HEK293T (cell line): Measurements from ENCODE around the gene ANGPTL7.

Experiments used
- CTCF ChIA-PET: fragments of 350-600 bp; formaldehyde crosslinking; extraction: SDS; loops from one replicate; lab custom pipeline; 2021; ENCODE audit warnings: antibody characterized with exemption, inconsistent platforms; lab: Yijun Ruan, JAX
- POLR2A ChIA-PET: fragments of 350-600 bp; formaldehyde crosslinking; extraction: SDS; loops from one replicate; lab custom pipeline; 2020; ENCODE audit warnings: antibody characterized with exemption, inconsistent platforms; lab: Yijun Ruan, JAX
- DNase-seq: peaks from one replicate; pipeline ENCODE4 v3.0.0; 2012; ENCODE audit warnings: mixed read lengths; ENCODE audit errors: extremely low spot score
- ARNT ChIP-seq: fragments of 450-650 bp; IDR thresholded peaks from 2 replicates; pipeline ENCODE4 v1.6.1; 2017; ENCODE audit warnings: mild to moderate bottlenecking
- BHLHE40 ChIP-seq: fragments of 450-650 bp; IDR thresholded peaks from 2 replicates; pipeline ENCODE4 v1.6.1; 2016; ENCODE audit warnings: mild to moderate bottlenecking, moderate library complexity, borderline replicate concordance
- CTBP1 ChIP-seq: fragments of 450-650 bp; IDR thresholded peaks from 2 replicates; pipeline ENCODE4 v1.6.1; 2016; ENCODE audit warnings: borderline replicate concordance
- ELF4 ChIP-seq: fragments of 450-650 bp; IDR thresholded peaks from 2 replicates; pipeline ENCODE4 v1.6.1; 2017; ENCODE audit warnings: antibody characterized with exemption
- FOXA1 ChIP-seq: fragments of 450-650 bp; IDR thresholded peaks from 2 replicates; pipeline ENCODE4 v1.6.1; 2016; ENCODE audit warnings: mild to moderate bottlenecking
- FOXK2 ChIP-seq: fragments of 450-650 bp; IDR thresholded peaks from 2 replicates; pipeline ENCODE4 v1.6.1; 2016; ENCODE audit warnings: mild to moderate bottlenecking
- FOXM1 ChIP-seq: fragments of 450-650 bp; IDR thresholded peaks from 2 replicates; pipeline ENCODE4 v1.6.1; 2017; ENCODE audit warnings: mild to moderate bottlenecking, borderline replicate concordance
- HDGF ChIP-seq: fragments of 450-650 bp; IDR thresholded peaks from 2 replicates; pipeline ENCODE4 v1.6.1; 2017; ENCODE audit warnings: antibody characterized with exemption, borderline replicate concordance
- L3MBTL2 ChIP-seq: fragments of 450-650 bp; conservative IDR thresholded peaks from 2 replicates; pipeline ENCODE4 v1.6.1; 2016; ENCODE audit warnings: mild to moderate bottlenecking
- LEF1 ChIP-seq: fragments of 450-650 bp; IDR thresholded peaks from 2 replicates; pipeline ENCODE4 v1.6.1; 2017; ENCODE audit warnings: mild to moderate bottlenecking, borderline replicate concordance
- NFRKB ChIP-seq: fragments of 450-650 bp; IDR thresholded peaks from 2 replicates; pipeline ENCODE4 v1.6.1; 2016; ENCODE audit warnings: mild to moderate bottlenecking, moderate library complexity
- SP1 ChIP-seq: fragments of 450-650 bp; IDR thresholded peaks from 2 replicates; pipeline ENCODE4 v1.6.1; 2017
- SUZ12 ChIP-seq: fragments of 450-650 bp; IDR thresholded peaks from 2 replicates; pipeline ENCODE4 v1.6.1; 2016; ENCODE audit warnings: mild to moderate bottlenecking
- TARDBP ChIP-seq: fragments of 450-650 bp; IDR thresholded peaks from 2 replicates; pipeline ENCODE4 v1.6.1; 2016
- ZNF384 ChIP-seq: fragments of 450-650 bp; IDR thresholded peaks from 2 replicates; pipeline ENCODE4 v1.6.1; 2016
- TF ChIP-seq, protein P1 (sequence below): fragments of 450-650 bp; IDR thresholded peaks from 2 replicates; pipeline ENCODE4 v1.6.1; 2016

ANGPTL7 gene

DNA sequence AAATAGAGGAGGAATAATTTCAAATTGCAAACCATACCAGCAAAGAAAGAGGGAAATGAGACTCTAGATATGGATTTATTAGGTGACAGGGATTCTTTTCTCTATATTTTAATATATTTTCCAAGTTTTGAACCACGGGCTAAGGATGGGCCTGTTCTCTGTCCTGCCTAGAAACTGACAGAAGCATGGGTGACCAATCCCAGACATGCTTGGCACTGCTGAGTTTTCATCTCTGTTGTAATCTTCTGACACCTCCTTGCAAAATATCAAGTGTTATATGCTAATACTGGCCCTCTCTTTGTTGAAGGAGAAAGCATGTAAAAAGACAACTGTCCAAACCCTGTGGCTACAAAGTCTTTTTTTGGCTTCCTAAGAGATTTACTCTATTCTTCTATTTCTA is 774 bp upstream of the ANGPTL7 start:
- no peak for TF ChIP-seq FOXM1
- no peak for TF ChIP-seq SP1
- no peak for TF ChIP-seq NFRKB
- no peak for TF ChIP-seq ELF4
- TF ChIP-seq SUZ12, result no peak
- TF ChIP-seq L3MBTL2, result no peak
- no peak for TF ChIP-seq LEF1
- TF ChIP-seq, protein P1, sequence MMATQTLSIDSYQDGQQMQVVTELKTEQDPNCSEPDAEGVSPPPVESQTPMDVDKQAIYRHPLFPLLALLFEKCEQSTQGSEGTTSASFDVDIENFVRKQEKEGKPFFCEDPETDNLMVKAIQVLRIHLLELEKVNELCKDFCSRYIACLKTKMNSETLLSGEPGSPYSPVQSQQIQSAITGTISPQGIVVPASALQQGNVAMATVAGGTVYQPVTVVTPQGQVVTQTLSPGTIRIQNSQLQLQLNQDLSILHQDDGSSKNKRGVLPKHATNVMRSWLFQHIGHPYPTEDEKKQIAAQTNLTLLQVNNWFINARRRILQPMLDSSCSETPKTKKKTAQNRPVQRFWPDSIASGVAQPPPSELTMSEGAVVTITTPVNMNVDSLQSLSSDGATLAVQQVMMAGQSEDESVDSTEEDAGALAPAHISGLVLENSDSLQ, result no peak
- no peak for TF ChIP-seq CTBP1
- TF ChIP-seq HDGF, result no peak
- no peak for TF ChIP-seq BHLHE40
- TF ChIP-seq ARNT, result no peak
- TF ChIP-seq TARDBP, result no peak
- TF ChIP-seq FOXA1, result no peak
- no peak for TF ChIP-seq ZNF384
- DNase-seq, result no peak
- ChIA-PET CTCF (no interaction called here), POLR2A (no interaction called here)

DNA sequence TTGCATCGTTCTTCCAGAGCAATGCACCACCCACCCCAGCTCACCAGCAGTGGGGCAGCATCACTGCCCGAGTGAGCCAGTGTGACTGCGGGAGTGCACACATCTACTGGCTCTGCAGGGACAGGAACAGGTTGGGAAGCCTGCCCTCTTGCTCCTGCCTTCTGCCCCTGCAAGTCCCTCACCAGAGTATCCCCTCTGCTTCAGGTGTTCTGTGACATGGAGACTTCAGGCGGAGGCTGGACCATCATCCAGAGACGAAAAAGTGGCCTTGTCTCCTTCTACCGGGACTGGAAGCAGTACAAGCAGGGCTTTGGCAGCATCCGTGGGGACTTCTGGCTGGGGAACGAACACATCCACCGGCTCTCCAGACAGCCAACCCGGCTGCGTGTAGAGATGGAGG is 4.2 kb downstream of the ANGPTL7 start:
- TF ChIP-seq FOXK2 (no peak), TARDBP (no peak), ZNF384 (no peak)
- DNase-seq, result no peak
- ChIA-PET CTCF (no interaction called here), POLR2A (no interaction called here)

DNA sequence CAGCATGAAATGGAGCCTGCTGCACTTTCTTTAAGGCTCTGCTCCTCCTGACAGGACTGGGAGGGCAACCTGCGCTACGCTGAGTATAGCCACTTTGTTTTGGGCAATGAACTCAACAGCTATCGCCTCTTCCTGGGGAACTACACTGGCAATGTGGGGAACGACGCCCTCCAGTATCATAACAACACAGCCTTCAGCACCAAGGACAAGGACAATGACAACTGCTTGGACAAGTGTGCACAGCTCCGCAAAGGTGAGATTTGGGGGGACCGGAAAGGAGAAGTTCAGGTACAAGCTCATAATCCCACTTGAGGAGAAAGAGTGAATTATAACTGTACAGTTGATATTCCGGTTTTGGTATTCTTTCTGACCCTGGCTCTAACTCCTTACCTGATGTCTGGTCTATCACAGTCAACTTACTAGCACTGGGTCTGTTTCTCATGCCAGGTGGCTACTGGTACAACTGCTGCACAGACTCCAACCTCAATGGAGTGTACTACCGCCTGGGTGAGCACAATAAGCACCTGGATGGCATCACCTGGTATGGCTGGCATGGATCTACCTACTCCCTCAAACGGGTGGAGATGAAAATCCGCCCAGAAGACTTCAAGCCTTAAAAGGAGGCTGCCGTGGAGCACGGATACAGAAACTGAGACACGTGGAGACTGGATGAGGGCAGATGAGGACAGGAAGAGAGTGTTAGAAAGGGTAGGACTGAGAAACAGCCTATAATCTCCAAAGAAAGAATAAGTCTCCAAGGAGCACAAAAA is 5.4 kb downstream of the ANGPTL7 start:
- DNase-seq, result no peak
- ChIA-PET POLR2A (no interaction called here), CTCF (no interaction called here)
- TF ChIP-seq FOXK2, result no peak
- TF ChIP-seq FOXM1, result no peak
- TF ChIP-seq CTBP1, result no peak
- no peak for TF ChIP-seq SP1
- TF ChIP-seq ZNF384, result no peak
- no peak for TF ChIP-seq TARDBP
- no peak for TF ChIP-seq HDGF
- no peak for TF ChIP-seq L3MBTL2
- no peak for TF ChIP-seq ARNT
- TF ChIP-seq LEF1, result no peak
- TF ChIP-seq ELF4, result no peak

DNA sequence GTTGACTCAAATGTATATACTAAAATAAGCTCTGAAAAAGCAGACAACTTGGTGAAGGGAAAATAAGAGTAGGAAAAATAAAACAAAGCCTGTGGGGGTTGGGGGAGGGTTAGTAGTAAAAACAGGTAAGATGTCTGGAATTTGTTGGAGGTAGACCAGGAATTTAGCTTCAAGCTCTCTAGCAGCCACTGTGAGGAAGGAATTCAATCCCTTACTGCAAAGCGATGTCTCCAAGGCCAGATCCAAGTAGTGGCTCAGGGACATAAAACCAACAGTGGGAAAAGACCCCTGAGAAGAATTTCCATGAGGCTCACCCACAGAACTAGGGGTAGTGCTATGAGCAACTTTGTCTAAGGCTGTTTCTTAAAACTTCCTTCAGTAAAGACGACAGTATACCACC is 7.8 kb downstream of the ANGPTL7 start:
- TF ChIP-seq, protein P1, result no peak
- no peak for TF ChIP-seq FOXK2
- no peak for TF ChIP-seq ELF4
- TF ChIP-seq SP1, result no peak
- TF ChIP-seq L3MBTL2, result no peak
- DNase-seq, result no peak
- ChIA-PET CTCF (interaction anchor here (0.6 kb wide), 1 partner anchor 43 kb away, joined by 3 read pairs; no protein-coding TSS in a partner anchor), POLR2A (no interaction called here)

DNA sequence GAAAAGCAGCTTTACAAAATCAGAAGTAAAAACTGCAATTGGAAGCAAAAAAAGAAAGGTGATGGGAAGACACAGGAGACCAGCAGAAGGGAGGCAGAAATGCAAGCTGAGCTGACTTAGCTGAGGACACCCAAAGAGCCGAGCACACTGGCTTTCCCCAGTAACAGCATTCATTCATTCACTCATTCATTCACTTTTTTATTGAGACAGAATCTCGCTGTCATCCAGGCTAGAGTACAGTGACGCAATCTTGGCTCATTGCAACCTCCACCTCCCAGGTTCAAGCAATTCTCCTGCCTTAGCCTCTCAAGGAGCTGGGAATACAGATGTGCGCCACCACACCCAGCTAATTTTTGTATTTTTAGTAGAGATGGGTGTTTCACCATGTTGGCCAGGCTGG is 8.2 kb downstream of the ANGPTL7 start:
- POLR2A ChIA-PET, result no interaction called here
- no peak for TF ChIP-seq CTBP1
- TF ChIP-seq FOXM1, result no peak
- TF ChIP-seq ELF4, result no peak
- no peak for TF ChIP-seq NFRKB
- TF ChIP-seq SUZ12, result no peak
- TF ChIP-seq, protein P1, result no peak
- no peak for TF ChIP-seq ARNT
- no peak for TF ChIP-seq LEF1
- TF ChIP-seq L3MBTL2, result no peak
- no peak for TF ChIP-seq TARDBP
- no peak for TF ChIP-seq BHLHE40
- no peak for DNase-seq
- CTCF ChIA-PET, result no interaction called here

DNA sequence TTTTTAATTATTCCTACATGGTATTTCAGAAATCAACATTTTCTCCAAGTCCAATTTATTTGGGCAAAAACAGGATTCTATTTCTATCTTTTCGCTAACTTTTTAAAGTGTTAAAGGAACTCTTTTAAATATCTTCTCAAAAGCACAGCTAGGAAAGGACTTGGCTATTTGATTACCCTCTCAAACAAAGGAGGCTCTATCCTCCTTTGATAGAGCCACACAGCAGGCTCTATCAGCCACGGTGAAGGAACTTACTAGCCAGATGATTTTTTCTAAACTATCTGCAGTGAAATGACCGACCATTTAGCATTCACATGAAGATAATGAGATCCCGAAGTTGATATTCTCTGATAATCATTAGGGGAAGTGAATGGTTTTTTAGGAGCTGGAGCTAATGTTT is 9.1 kb downstream of the ANGPTL7 start:
- POLR2A ChIA-PET, result no interaction called here
- CTCF ChIA-PET, result no interaction called here
- TF ChIP-seq HDGF, result no peak
- TF ChIP-seq, protein P1, result no peak
- no peak for TF ChIP-seq ARNT
- no peak for TF ChIP-seq LEF1
- no peak for TF ChIP-seq ZNF384
- TF ChIP-seq FOXA1, result no peak
- no peak for DNase-seq
